ENCODE measurements around the gene STRN4.
A peak's percentile ranks its signal among the peaks of the same experiment; 100 is the strongest.

Gene STRN4

DNA sequence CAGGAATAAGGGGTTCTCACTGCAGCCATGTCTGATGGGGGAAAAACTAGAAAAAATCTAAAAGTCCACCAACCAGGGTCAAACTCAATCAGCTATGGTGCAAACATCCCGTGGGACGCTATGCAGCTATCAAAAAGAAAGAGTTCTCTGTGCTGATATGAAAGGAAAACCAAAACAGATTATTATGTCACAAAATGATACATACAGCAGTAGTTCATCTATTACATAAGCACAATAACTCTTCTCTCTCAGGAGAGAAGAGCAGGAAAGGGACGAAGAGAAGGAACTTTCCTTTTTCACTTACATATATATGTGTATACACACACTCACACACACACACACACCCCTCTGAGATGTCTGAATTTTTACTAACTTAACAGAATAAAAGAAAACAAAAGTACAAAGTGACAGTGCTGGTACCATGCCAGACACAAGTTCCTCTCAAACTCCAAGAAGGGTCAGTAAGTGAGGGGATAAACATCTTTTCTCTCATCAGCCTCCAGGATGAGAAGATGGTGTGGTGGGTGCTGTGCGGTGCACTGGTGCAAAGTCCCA, 3.2 kb downstream of the STRN4 start:
- no peak for DNase-seq

DNA sequence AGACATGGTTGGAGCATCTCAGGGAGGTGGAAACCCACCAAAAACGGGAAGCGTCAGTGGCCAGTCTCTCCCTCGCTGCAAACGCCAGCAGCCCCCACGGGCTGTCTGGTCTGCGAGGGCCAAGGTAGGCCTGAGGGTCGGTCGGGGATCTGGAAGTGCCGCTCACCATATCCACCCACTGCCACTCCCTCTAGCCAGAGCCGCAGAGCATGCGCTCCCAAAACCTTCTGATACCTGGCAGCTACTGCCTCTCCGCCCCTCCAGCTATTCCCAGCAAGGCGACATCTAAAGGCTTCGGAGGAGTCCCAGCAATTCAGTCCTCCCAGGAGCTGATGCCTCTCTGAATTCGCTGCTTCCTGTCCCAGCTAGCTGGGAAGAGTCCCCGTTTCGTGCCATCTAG, 4.8 kb downstream of the STRN4 start:
- DNase-seq: no peak

DNA sequence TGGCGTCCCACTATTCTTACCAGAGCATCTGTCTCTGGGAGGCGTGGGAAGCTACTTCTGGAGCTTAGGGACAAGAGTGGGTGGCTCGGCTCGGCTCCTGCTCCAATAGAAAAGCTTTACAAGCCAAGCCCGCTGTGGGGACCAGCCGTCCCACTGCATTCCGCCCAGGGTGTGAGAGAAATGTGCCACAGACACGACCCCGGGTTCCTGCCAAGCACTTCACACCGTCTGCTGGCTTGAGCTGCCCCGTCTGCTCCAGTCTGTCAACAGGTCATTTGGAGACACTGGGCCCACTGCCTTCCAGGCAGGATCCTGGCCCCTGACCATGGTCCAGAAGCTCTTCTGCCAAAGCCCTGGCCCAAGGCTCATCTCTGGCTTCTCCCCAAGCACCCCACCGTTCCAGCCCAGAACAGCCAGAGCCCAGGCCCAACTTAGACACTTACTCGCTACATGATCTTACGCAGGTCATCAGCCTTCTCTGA, 6.9 kb downstream of the STRN4 start:
- DNase-seq: no peak

DNA sequence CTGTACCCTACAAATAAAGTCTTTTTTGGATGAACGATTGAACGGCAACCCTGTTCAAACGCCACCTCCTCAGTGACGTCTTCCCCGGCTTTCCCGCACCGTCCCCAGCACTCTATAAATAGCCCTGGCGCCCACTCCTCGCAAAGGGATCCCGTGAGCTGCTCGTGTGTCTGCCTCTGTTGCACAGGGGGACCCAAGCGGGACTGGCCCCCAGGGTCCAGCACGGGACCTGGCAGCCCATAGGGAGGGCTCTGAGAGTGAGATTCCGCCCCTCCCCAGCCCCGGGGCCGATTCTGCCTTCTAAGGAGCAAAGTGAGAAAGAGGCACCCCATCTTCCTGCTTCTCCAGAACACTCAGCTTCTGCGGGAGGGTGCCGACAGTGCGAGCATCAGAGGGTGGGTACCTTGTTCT, 8.5 kb downstream of the STRN4 start:
- DNase-seq: no peak

DNA sequence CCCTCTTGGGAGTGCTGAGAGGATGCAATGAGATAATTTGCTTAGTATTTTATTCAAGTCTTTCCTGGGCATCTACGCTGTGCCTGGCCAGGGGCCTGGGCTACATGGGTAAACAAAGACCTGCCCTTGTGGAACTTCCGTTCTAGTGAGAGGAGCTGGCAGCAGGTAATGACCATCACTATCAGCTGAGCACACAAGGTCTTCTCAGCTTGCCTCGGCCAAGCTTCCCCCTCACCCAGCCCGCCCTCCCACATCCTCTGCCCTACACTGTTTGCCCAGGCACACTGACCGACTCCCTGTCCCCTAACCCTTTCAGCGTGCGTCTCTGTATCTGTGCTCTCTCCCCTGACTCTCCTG, 9.0 kb downstream of the STRN4 start:
- no peak for DNase-seq

DNA sequence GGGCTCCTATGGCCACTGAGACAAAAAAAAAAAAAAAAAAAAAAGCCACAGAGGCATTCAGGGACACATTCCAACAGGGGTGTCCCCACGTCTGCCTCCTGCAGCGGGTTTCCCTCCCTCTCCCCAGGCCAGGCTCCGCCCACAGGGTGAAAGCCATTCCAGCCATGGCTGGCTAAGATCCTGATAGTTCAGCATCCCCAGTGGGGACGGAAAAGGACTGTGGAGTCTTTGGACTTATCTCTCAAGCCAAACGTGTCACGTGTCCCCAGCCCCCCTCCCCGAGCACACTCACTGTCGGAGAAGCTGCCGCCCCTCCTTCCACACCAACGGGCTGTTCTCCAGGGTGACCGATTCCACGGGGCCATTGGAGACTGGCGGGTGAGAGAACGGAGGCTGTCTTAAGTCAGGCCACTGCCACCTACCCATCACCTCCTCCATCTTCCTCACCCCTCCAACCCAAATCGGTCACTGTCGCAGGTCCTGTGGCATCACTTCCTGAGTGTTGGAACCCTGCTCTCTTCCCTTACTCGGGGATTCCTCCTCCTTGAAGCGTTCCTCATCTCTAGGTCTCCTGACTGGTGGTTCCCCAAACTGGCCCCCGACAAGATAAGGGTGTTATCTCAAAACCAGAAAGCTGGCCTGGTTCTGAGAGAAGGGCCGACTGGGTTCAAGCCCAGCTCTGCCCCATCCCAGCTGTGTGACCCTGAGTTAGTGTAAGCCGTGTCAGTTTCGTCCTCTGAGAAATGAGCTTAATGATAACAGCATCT, 9.5 kb downstream of the STRN4 start:
- DNase-seq: no peak

DNA sequence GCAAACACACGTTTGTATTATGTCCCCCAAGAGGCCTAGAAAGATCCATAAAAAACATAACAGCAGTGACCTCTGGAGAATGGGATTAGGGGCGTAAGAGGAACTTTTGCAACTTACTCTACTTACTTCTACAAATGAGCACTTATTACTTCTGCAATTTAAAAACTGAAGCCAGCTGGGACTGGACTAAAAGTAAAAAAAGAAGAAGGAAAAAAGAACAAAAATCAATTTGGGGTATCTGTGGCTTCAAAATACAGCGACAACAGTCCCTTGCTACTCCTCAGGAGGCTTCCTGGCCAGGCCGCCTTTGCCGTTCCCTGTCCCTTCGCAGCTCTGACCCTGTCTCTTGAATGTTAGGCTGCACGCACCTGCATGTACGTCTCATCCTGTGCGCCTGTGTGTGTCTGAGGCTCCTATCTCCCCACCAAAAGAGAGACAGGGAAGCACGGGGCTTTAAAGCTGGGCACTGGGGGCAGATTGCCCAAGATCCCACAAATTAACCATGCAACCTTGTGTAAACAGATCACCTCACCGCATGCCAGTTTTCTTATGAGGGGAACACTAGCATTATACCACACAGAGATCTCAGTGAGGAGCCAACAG, 12.5 kb downstream of the STRN4 start:
- no peak for DNase-seq

DNA sequence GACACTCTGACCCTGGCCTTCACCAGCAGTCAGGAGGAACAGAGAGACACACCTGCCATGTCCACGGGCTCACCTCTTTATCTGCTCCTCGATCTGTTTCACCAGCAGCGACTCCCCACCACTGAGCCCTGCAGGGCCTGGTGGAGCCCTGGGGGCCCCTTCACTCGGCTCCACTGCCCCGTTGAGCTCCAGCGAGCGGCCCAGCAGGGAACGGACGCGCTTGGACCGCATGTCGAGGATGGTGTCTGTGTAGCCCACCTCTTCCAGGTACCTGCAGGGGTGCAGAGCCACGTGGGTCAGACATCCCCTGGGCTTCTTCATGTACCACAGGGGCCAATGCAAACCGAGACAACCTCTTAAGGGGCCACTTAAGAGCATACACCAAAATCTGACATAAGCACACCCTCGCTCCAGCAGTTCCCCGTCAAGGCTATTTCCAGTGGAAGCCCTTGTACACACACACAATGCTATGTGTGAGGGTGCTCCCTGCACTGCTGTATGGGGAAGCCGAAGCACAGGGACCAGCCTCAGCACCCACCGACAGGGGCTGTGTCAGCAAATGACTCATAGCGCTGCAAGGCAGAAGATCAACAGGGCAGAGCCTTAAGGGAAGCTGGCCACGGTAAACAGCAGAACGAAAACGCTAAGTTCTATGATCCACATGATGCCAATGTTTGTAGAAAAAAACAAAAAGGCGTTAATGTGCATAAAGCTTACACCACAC, 13.1 kb downstream of the STRN4 start:
- DNase-seq: no peak

DNA sequence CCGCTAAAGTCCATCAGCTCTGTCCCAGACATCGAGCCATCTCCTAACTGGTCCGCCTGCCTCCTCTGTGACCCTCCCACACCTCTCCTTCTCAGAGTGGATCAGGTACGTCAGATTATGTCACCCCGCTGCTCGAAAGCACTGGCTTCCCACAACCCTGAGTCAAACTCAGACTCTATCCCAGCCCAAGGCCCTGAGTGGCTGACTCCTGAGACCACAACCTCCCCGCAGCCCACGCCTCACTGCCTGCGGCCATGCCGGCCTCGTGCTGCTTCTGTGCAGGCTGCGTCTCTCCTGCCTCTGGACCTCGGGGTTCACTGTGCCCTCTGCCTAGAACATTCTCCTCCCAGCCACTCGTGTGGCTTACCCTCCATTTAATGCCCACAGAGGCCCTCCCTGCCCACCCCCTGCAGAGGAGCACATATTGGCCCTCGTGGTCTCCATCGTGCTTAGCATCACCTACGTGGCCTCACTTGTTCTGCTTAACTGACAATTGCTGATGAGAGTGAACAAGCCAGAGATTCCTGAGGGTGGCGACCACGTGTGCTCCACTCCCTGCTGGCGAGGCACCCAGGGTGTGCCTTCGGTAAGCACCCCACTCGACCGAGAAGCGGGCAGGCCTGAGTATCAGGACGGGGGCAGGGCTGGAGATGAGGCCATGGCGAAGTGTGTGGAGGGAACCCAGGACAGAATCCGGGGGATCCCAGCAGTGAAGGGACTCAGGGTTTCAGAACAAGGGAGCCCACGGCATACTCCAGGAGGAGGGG, 13.9 kb downstream of the STRN4 start:
- no peak for DNase-seq

DNA sequence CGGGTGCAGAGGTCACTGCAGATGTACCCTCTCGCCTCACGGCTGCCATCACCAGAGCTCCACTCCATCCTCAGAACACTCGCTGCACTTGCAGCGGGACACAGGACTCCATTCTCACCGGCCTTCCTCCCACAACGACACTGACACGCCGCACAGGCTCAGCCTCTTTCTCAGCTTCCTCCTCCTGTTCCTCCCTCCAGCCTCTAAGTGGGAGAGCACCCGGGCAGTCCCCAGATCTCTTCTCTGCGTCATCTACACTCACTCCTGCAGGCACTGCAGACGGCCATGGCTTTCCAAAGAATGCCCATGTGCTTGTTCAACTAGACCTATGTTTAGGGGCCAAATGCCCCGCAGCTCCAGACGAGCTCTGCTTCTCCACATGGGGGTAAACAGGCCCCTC, 14.7 kb downstream of the STRN4 start:
- no peak for DNase-seq

DNA sequence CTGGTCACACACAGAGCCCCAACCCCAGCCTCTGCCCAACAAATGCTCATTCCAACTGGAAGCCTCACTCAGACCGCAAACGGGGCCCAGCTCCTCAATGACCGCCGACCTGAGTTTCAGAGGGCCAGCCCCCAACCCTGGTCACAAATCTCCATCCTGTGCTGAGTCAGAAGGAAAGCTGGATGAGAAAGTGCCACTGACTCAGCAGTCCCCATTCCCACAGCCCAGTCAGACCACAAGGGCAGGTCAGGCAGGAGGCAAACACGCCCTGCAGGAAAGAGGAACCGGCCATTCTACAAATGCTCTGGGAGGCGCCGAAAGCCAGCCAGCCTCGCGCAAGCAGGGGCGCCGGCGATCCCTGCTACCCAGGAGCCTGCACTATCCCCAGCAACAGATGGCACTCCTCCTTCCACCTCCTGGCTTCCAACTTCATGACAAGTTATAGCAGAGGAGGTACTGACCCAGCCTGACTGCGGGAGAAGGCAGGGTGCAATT, 15.2 kb downstream of the STRN4 start:
- no peak for DNase-seq

DNA sequence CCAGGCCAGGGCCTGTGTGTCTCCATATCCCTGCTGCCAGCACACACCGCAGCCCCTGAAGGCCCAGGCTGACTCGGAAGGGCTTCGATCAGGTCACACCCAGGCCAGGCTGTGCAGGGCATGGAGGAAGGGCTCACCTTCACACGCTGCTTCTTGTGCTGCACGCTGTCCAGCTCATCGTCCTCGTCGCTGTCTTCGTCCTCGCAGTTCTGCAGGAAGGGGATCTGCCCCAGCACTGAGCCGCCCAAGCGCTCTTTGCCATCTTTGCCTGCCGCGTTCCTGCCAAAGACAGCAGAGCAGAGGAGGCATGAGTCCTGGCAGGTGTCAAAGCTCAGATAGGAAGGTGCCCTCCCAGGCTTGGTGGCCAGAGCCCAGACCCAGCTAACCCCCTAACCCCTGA, 15.7 kb downstream of the STRN4 start:
- DNase-seq: no peak

DNA sequence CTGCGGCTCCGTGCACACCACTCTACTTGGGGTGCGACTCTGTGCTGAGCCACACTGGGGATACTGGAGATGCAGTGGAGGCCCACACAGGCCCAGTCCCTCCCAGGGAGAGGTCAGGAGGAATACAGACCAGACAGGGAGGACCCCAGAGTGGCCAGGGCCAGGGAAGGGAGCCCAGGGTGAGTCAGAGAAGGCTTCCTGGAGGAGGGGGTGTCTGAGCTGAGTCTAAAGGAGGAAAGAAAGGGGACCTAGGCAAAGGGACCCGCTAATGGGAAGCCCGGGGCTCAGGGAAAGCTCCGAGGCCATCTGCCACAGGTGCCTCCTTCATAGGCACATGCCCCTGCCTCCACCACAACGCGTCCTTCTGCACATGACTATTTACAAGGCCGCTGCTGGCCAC, 16.1 kb downstream of the STRN4 start:
- DNase-seq: no peak

DNA sequence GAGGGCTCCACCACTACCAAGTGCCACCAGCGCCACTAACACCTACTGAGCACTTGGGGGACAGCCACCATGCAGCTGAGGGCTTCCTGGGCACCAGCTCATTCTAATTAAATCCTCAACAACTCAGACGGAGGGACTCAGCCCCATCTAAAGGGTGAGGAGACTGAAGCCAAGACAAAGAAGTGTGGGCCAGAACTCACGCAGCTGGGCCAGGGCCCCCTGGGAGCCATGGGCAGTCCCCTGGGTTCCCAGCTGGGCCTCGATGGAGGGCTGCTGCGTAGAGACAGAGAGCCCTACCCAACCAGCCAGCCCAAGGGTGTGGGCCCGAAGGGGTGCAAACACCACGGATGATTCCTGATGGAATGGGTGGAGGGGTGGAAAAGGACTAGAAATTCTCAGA, 16.6 kb downstream of the STRN4 start:
- no peak for DNase-seq

DNA sequence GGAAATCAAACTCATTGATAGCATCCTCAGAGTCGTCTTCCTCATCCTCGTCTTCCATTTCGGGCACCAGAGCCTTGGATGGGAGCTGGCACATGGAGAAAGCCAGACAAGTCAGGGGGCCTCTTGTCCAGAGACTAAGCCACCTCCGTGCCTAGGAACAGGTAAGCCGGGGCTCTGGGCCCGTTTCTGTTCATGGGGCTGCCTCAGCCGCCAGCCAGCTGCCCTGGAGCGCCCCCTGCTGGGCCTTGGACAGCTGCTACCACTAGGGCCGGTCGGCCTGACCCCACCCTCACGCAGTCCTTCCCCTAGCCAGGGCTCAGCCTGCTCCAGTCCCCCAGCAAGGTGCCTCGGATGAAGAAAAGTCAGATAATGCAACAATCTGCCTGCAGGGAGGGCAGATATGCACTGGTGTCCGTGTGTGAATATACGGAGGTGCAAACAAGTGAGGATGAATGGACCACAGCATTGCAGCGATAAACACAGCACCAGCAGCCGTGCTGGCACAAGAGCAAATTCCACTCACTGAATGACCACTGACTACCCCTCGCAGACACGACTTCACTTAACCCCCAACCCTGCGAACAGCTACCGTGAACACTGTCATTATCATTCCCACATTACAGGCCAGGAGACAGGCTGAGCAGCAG, 17.4 kb downstream of the STRN4 start:
- peak in 1 of 2 experiments; percentile 31 for DNase-seq

DNA sequence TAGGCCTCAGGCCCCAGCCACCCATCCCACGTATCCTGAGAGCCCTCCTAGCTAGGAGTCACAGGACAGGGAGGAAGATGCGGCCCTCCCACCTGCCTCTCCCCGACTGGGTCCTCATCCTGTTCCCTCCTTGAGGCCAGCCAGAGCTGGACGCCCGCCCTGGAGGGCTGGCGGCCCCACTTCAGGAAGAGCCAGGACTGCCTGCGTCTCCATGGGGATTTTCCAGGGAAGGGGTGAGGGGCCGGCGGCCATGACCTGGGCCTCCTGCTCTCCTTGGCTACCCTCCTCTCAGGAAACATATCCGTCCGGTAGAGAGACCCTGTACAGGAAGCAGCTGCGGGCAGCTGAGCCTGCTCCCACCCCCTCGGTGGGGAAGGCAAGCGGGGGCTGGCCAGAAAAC, 18.0 kb downstream of the STRN4 start:
- no peak for DNase-seq

DNA sequence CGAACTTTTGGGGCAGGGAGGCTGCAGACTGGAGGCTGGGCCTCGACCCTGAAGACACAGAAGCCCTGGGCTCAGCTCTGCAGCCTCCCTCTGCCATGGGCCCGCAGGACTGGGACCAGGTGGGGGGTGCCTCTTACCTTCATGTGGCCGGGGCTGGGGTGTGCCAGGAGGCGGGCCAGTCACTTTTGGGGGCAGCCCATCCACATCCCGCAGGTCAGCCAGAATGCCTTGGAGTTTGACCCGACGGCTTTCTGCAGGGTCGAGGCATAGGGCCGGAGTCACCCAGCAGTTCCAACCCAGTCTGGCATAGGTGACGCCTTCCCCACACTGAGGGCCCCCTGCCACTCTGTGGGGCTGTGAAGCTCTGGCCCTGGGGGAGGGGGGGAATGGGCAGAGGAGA, 18.5 kb downstream of the STRN4 start:
- no peak for DNase-seq

DNA sequence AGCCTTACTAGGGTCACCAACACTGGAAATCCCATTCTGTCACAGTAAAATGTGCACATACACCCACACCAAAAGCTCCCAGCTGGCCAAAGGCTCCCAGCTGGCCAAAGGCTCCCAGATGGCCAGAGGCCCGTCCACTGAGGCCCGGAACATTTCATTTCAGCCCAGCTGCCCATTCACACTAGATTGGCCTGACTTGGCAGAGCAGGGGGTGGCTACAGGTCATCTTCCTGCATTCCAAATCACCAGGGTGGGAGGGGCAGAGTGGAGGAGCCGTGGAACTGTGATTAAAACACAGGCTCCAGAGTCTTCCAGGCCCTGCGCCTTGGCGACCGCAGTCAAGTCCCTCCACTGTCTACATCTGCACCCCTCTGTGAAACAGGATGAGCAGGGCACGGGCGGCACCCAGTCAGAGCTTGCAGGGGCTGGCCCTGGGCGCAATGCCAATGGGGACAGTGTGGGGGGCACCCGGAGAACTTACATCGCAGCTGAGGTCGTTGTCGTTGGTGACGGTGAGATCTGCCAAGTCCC, 19.2 kb downstream of the STRN4 start:
- DNase-seq: no peak

DNA sequence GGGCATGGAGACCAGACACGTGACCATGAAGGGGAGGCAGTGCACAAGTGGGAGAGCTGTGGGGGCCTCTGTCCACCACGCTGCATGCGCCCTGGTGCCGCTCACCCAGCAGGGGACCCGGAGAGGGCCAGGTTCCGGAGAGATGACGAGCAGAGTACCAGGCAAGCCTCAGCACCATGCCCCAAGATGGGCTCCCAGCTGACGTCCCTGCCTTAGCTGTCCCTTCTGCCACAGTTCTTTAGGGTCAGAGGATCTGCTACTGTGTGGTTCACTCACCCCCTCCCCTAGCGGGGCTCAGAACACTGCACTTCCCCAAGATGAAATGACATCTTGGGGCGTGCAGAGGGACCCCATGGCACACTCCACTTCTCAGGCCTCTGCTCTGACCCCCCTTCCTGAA, 19.7 kb downstream of the STRN4 start:
- DNase-seq: no peak

DNA sequence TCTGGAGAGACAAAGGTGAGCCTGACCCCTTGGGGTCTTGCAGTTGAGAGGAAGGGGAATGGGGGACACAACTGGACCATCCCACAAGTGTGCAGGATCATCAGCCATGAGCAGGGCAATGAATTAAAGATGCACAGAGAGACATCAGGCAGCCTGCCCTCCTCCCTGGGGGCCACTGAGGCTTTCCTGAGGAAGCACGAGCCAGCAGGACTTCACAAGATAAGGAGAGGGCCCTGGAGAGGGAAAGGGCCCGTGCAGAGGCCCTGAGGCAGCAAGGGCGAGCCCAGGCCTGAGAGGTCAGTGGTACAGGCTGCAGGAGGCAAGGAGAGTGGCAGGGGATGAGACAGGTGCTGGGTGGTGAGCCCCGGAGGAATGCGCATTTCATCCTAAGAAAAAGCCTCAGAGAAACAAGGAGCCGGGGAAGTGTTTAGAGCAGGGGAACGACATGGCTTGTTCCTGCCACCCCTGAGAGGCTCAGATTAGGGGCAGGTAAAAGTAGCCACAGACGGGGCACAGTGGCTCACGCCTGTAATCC, 20.3 kb downstream of the STRN4 start:
- no peak for DNase-seq

DNA sequence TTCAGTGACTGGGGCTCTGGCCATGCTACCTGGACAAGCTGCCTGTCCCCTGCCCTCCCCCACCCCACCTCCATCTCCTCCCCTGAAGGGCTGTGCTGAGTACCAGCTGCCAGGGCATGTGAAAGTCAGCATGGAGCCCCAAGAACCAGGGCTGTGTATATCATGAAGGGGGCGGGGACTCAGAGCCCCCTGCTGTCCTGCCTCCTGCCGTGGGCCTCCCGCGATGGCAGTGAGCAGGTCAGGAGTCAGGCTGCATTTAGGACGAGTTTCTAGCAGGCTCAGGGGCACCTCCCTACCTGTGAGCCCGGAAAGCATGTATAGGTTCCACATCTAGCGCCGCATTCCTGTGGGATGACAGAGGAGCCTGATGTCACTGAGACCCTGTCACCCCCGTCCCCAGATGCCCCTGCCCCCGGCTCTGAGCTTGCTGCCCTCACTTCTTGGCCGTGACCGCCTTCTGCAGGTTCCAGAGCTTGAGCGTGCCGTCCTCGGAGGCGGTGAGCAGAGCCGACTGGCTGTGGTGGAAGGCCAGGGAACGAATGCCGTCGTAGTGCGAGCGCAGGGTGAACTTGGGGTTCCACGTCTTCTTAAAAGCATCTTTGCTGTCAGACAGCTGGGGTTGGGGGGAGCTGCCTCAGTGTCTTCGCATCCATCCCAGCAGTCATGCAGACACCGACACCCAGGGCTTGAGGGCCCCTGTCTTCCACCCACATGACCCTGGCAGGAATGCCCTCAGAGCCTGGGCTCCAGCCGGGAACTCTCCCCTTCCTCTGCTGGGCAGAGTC, 21.0 kb downstream of the STRN4 start:
- no peak for DNase-seq

Measured in NCI-H446 (cell line).